ENCODE measurements around the gene DERL2.
A peak's percentile ranks its signal among the peaks of the same experiment; 100 is the strongest.

DNA sequence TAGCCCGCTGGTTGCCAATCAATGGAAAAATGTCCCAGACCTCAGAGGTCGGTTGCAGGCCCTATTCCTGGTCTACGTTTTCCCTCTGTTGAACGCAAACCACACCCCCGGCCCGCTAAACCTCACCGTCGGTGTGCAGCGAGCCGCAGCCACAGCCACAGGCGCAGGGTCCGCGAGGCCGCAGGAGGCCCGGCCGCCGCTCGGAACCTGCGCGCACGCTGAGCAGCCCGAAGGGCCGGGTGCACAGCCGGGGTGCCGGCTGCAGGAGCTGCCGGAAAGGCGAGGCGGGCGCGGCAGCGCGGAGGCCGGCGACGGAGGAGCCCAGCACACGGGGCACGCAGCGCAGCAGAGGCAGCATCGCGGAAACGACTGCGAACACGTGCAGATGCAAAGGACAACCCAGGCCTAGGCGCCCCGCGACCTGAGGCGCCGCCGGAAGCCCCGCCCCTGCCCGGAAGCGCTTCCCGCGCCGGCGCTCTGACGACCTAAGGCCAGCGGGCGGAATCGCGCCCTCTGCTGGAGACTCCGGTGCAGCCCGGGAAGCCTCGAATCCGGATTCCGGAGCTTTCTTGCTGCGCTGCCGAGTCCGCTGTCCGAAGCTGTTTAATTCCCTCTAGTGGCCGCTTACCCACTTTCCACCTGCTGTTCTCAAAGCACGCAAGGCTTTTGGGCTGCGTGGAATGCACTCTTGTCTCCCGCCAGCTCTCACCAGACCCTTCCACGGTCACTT, 47.1 kb downstream of the DERL2 start, which contains the start of gene C1QBP:
- TF ChIP-seq, protein P1, sequence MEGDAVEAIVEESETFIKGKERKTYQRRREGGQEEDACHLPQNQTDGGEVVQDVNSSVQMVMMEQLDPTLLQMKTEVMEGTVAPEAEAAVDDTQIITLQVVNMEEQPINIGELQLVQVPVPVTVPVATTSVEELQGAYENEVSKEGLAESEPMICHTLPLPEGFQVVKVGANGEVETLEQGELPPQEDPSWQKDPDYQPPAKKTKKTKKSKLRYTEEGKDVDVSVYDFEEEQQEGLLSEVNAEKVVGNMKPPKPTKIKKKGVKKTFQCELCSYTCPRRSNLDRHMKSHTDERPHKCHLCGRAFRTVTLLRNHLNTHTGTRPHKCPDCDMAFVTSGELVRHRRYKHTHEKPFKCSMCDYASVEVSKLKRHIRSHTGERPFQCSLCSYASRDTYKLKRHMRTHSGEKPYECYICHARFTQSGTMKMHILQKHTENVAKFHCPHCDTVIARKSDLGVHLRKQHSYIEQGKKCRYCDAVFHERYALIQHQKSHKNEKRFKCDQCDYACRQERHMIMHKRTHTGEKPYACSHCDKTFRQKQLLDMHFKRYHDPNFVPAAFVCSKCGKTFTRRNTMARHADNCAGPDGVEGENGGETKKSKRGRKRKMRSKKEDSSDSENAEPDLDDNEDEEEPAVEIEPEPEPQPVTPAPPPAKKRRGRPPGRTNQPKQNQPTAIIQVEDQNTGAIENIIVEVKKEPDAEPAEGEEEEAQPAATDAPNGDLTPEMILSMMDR (conservative IDR thresholded peaks at IDR 0.05; ENCODE audit: low read length): peak; percentile 94
- no peak for TF ChIP-seq EZH2phosphoT487 (IDR thresholded peaks at IDR 0.05; ENCODE audit: borderline replicate concordance, low read depth, low read length)

All from OCI-LY7 (cell line).